Lower lobe of right lung (tissue), 2 donors: ENCODE data around the gene KRT79. TPM values are rescaled to one million over a fixed set of nuclear protein-coding genes. Genes with fewer than 3 reads are reported as not detected.

Experiments used
- ATAC-seq, 2 donors: fragments of 200-7000 bp; cut with Tn5 transposase; one replicate each; pipeline ENCODE4 v1.9.1; 2020 to 2022; ENCODE audit warnings: mild to moderate bottlenecking in 2 of 2, moderate library complexity in 2 of 2
- DNase-seq: peaks from one replicate; pipeline ENCODE4 v3.0.0-alpha.2; 2020
- H3K27ac ChIP-seq: fragments of 200-600 bp; one replicate; pipeline ENCODE4 v1.8.0; 2022
- H3K27me3 ChIP-seq: fragments of 200-600 bp; one replicate; pipeline ENCODE4 v1.8.0; 2022; ENCODE audit warnings: low read depth
- H3K36me3 ChIP-seq: fragments of 200-600 bp; one replicate; pipeline ENCODE4 v1.8.0; 2022; ENCODE audit warnings: mild to moderate bottlenecking
- H3K4me1 ChIP-seq: fragments of 200-600 bp; one replicate; pipeline ENCODE4 v1.8.0; 2022
- H3K4me3 ChIP-seq: fragments of 200-600 bp; one replicate; pipeline ENCODE4 v1.8.0; 2022; ENCODE audit warnings: mild to moderate bottlenecking
- H3K9me3 ChIP-seq: fragments of 200-600 bp; one replicate; pipeline ENCODE4 v1.8.0; 2022
- intact Hi-C: fragments of 100-400 bp; cut with DNase I; formaldehyde crosslinking; loops from one replicate; pipeline ENCODE4 v1.11.0; 2022
- total RNA-seq: library from RNA; stranded (reverse); fragmentation: NEBNext Ultra II Directional; extraction: Animal tissue kit (Norgen Biotek cat#: 25700); gene quantifications from one replicate; pipeline ENCODE4 v1.2.1, GENCODE V29; 2021
- TF ChIP-seq, protein P1 (sequence below): fragments of 200-600 bp; IDR thresholded peaks from one replicate; pipeline ENCODE4 v1.8.0; 2022; ENCODE audit warnings: antibody characterized with exemption, mild to moderate bottlenecking
- donor health status: DM: no; HTN: yes; CAD: no; lungs with severe emphysema.

The KRT79 gene
- total RNA-seq, 1 donor from 2014 or later: 3.9 TPM

DNA sequence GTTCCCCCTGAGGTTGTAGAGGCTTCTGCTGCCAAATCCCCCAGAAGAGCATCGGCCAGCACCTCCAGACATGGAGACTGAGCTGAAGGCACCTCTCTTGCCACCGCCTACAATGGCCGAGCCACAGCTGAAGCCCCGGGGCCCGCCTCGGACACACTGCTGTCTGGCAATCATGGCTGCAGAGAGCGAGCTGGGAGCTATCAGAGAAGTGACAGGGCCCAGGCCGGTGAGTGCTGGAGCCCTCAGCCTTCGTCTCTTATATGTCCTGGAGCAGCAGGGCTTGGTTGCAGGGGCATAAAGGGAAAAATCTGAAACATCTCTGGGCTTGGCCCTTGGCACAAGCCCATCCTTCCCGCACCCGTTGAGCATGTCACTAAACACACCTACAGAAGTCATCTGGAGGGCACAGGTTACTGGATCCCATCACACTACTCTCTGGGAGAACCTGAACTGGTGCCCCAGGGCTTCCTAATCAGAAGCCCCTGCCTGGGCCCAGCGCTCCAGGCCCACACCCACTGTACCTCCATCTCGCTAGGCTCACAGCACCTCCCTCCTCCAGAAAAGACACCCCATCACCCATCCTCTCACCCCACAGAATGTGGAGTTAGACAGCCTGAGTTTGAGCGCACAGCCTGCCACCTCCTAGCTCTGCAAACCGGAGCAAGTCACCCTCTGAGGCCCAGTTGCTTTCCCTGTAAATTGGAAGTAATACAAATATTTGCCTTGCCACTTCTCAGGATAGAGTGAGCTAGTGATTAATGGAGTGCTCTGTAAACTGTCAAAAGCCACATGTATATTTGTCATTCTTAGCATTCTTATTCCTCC is 20.0 kb downstream of the KRT79 start, which contains the start of gene KRT4:
TSS of gene KRT4 (minus strand) at position 232 of the 825 bp plus-strand sequence. CDS start at position 174, 58 bp downstream.
- peaks cover 8% of the 10 kb centered on the region for H3K4me1 ChIP-seq
- peaks cover 30% of the 10 kb centered on the region for H3K27me3 ChIP-seq
- DNase-seq (no peak), ATAC-seq (peak; percentile 87 to 96)
- H3K4me3 ChIP-seq: no peak within 1 kb of the TSS
- H3K36me3 ChIP-seq: no peaks in the 10 kb centered on the region
- H3K27ac ChIP-seq: no peak within 1 kb of the TSS
- intact Hi-C loops: no loop called here
- no peaks in the 10 kb centered on the region for H3K9me3 ChIP-seq
- TF ChIP-seq, protein P1, sequence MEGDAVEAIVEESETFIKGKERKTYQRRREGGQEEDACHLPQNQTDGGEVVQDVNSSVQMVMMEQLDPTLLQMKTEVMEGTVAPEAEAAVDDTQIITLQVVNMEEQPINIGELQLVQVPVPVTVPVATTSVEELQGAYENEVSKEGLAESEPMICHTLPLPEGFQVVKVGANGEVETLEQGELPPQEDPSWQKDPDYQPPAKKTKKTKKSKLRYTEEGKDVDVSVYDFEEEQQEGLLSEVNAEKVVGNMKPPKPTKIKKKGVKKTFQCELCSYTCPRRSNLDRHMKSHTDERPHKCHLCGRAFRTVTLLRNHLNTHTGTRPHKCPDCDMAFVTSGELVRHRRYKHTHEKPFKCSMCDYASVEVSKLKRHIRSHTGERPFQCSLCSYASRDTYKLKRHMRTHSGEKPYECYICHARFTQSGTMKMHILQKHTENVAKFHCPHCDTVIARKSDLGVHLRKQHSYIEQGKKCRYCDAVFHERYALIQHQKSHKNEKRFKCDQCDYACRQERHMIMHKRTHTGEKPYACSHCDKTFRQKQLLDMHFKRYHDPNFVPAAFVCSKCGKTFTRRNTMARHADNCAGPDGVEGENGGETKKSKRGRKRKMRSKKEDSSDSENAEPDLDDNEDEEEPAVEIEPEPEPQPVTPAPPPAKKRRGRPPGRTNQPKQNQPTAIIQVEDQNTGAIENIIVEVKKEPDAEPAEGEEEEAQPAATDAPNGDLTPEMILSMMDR: no peak

DNA sequence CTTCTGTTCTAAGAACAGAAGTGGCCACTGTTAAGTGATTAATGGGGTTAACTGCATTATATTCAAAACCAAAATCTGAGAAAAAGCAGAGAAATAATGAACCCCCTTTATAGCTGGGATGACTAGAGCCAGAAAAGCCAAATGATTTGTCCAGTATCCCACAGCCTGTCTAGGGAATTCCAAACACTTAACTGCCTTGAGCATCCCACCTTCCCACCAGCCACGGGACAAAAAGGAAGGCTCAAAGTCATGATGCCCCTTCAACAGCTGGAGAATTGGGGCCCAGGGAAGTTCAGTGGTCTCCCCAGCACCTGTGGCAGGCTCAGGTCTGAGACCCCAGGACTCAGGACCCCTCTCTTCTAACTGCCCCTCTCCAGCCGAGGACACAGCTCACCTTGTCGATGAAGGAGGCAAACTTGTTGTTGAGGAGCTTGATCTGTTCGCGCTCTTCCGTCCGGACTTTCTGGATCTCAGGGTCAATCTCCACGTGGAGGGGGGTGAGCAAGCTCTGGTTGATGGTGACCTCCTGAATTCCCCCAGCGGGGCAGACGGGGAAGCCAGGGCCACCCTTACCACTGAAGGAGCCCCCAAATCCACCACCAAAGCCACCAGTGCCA is 20.8 kb downstream of the KRT79 start:
- H3K4me3 ChIP-seq: no peak overlapping the region
- no peak overlapping the region for H3K27ac ChIP-seq
- peaks cover 8% of the 10 kb centered on the region for H3K4me1 ChIP-seq
- intact Hi-C loops: no loop called here
- TF ChIP-seq, protein P1: no peak
- ATAC-seq: no peak
- H3K36me3 ChIP-seq: no peaks in the 10 kb centered on the region
- no peaks in the 10 kb centered on the region for H3K9me3 ChIP-seq
- H3K27me3 ChIP-seq: peaks cover 29% of the 10 kb centered on the region
- DNase-seq: no peak

DNA sequence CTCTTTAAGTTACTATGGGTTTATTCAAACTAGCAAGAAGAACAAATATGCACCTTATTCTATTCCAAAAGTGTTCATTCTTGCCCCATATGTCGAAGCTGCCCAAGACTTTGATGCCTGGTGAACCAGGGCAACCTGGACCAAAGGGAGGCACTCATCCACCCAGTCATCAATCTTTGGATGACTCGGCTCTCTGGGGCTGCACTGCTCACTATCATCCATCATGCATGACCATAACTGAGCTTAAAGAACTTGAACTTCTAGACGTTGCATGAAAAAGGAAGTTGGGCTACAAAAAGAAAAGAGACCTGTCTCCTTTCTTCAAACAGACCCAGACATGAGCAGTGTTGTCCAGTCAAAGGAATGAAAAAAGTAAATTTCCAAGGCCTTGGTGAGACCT is 21.4 kb downstream of the KRT79 start:
- intact Hi-C loops: no loop called here
- TF ChIP-seq, protein P1: no peak
- Histone ChIP-seq H3K4me3 (no peak overlapping the region), H3K9me3 (no peaks in the 10 kb centered on the region), H3K27ac (no peak overlapping the region), H3K4me1 (peaks cover 8% of the 10 kb centered on the region), H3K36me3 (no peaks in the 10 kb centered on the region), H3K27me3 (peaks cover 28% of the 10 kb centered on the region)
- DNase-seq (no peak), ATAC-seq (no peak)

DNA sequence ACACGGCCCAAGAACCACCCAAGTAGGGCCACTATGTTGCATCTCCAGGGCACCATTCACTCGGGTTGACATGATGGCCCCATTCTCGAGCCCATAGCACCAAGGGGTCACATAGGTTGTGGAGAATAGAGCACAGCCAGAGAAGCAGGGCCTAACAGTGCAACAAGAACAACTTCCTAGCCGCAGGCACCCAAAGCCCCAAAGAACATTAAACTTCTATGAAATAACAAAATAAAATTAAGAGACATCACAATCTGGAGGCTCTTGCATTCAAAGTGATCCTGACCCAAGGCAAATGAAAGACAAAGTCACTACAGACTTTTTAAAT is 22.1 kb downstream of the KRT79 start:
- Histone ChIP-seq H3K27me3 (peaks cover 28% of the 10 kb centered on the region), H3K4me1 (peaks cover 8% of the 10 kb centered on the region), H3K36me3 (no peaks in the 10 kb centered on the region), H3K4me3 (no peak overlapping the region), H3K27ac (no peak overlapping the region), H3K9me3 (no peaks in the 10 kb centered on the region)
- ATAC-seq (no peak), DNase-seq (no peak)
- TF ChIP-seq, protein P1: no peak
- intact Hi-C loops: no loop called here

DNA sequence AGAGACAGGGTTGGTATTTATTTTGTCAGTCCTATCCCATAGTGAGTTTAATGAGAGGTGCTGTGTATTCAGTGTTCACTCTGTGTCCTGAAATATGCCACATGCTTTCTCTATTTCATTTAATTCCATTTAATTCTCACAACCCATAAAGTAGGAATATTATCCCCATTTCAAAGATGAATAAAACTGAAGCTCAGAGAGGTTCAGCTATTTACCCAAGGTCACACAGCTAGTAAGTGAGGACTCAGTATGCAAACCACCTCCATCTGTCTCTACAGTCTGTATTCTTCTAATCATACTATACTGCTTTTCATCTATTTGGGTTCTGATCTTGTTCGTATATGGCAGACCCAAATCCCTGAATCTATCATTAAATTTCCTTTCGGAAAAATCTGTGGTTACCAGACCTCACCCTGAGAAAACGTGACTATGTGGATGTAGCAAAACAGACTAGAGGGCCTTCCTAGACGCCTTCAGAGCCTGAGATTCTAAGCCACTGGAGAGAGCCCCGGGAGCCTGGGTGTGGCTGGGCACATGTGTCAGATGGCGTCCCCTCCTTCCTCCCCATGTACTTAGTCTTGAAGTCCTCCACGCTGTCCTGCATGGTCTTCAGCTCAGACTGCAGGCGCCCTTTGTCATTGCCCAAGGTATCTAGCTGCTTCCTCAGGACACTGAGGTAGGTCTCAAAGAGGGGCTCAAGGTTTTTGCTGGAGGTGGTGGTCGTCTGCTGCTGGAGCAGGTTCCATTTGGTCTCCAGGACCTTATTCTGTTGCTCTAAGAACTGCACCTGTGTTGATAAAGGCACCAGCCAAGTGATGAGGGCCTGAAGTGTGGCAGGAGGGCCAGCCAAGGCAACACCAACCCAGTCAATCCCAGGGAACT is 22.7 kb downstream of the KRT79 start:
- H3K27me3 ChIP-seq: peaks cover 29% of the 10 kb centered on the region
- H3K4me3 ChIP-seq: no peak overlapping the region
- intact Hi-C loops: no loop called here
- H3K27ac ChIP-seq: no peak overlapping the region
- no peaks in the 10 kb centered on the region for H3K9me3 ChIP-seq
- peaks cover 8% of the 10 kb centered on the region for H3K4me1 ChIP-seq
- H3K36me3 ChIP-seq: no peaks in the 10 kb centered on the region
- DNase-seq (no peak), ATAC-seq (no peak)
- TF ChIP-seq, protein P1: no peak
